H1 (cell line): ENCODE data around the gene PPP2R2C.

ENCODE experiments used
- CEBPB ChIP-seq: IDR thresholded peaks from 2 replicates; pipeline ENCODE4 v1.6.1; 2012; ENCODE audit warnings: low read depth, low read length
- EZH2 ChIP-seq: fragments of 200-600 bp; sonication (generic); IDR thresholded peaks from 2 replicates; pipeline ENCODE4 v1.7.1; 2012; ENCODE audit warnings: low read depth, mild to moderate bottlenecking, moderate library complexity, low read length, inconsistent platforms; ENCODE audit not compliant: severe bottlenecking
- KDM1A ChIP-seq: fragments of 200-600, 300-600 bp; sonication (generic); IDR thresholded peaks from 2 replicates; pipeline ENCODE4 v1.7.1; 2016; ENCODE audit warnings: mild to moderate bottlenecking, low read length, borderline replicate concordance
- POLR2AphosphoS5 ChIP-seq: IDR thresholded peaks from 2 replicates; pipeline ENCODE4 v1.6.1; 2011; ENCODE audit warnings: low read depth, low read length
- RAD21 ChIP-seq, 2 experiments: IDR thresholded peaks in 1 of 2; conservative IDR thresholded peaks in 1 of 2; 2 replicates each; pipeline ENCODE4 v1.6.1; 2011; ENCODE audit warnings: low read depth in 2 of 2, low read length in 2 of 2, improper control_type of control experiment in 1 of 2, inconsistent platforms in 1 of 2, mild to moderate bottlenecking in 1 of 2, moderate library complexity in 1 of 2
- RFX5 ChIP-seq: IDR thresholded peaks from 2 replicates; pipeline ENCODE4 v1.6.1; 2011; ENCODE audit warnings: low read depth, low read length, improper control_type of control experiment, borderline replicate concordance
- SIRT6 ChIP-seq: IDR thresholded peaks from one replicate; pipeline ENCODE4 v1.7.1; 2012; ENCODE audit warnings: low read length, inconsistent platforms
- TBP ChIP-seq: IDR thresholded peaks from 2 replicates; pipeline ENCODE4 v1.6.1; 2011; ENCODE audit warnings: low read depth, low read length, improper control_type of control experiment
- TCF12 ChIP-seq: IDR thresholded peaks from 2 replicates; pipeline ENCODE4 v1.6.1; 2011; ENCODE audit warnings: low read depth, mild to moderate bottlenecking, low read length
- YY1 ChIP-seq: IDR thresholded peaks from 2 replicates; pipeline ENCODE4 v1.6.1; 2011; ENCODE audit warnings: low read depth, mild to moderate bottlenecking, low read length
- TF ChIP-seq, protein P1 (sequence below), 3 experiments: IDR thresholded peaks; 1 replicate in 2 of 3; 2 replicates in 1 of 3; pipeline versions ENCODE4 v1.5.1 to v1.6.1; 2011; ENCODE audit warnings: low read length in 3 of 3, mild to moderate bottlenecking in 3 of 3, inconsistent platforms in 2 of 3, low read depth in 1 of 3, moderate library complexity in 1 of 3; ENCODE audit not compliant: insufficient read depth in 1 of 3; ENCODE audit errors: control extremely low read depth in 1 of 3
- TF ChIP-seq, protein P2 (sequence below): IDR thresholded peaks from 2 replicates; pipeline ENCODE4 v1.6.1; 2011; ENCODE audit warnings: low read depth, mild to moderate bottlenecking, low read length; ENCODE audit not compliant: insufficient read depth

DNA sequence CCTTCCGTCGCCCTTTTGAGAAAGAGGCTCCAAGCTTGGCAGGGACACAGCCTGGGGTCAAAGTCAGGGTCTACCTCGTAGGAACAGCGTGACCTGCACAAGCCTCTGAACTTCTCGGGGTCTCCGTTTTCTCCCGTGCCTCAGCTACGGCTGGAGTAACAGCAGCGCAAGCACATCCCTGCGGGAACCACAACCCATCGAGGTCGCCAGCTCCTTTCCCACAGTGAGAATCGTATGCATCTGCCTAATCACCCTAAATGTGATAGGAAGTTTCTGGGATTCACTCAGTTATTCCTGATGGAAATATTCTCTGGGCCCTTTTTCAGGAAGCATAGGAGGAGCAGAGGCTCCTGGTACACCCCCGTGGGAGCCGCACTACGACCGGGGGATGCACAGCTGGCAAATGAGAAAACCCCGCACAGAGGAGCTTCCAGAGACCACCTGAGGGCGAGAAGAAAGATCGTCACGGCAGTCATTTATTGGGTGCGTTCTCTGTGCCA lies 24.7 kb downstream of the PPP2R2C start:
- TF ChIP-seq, protein P1, sequence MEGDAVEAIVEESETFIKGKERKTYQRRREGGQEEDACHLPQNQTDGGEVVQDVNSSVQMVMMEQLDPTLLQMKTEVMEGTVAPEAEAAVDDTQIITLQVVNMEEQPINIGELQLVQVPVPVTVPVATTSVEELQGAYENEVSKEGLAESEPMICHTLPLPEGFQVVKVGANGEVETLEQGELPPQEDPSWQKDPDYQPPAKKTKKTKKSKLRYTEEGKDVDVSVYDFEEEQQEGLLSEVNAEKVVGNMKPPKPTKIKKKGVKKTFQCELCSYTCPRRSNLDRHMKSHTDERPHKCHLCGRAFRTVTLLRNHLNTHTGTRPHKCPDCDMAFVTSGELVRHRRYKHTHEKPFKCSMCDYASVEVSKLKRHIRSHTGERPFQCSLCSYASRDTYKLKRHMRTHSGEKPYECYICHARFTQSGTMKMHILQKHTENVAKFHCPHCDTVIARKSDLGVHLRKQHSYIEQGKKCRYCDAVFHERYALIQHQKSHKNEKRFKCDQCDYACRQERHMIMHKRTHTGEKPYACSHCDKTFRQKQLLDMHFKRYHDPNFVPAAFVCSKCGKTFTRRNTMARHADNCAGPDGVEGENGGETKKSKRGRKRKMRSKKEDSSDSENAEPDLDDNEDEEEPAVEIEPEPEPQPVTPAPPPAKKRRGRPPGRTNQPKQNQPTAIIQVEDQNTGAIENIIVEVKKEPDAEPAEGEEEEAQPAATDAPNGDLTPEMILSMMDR (IDR thresholded peaks at IDR 0.05; ENCODE audit: control extremely low read depth in 1 of 3, insufficient read depth in 1 of 3, low read depth in 1 of 3, low read length in 3 of 3): no peak
- TF ChIP-seq RAD21 (IDR thresholded peaks at IDR 0.05 in 1 of 2, conservative IDR thresholded peaks at IDR 0.05 in 1 of 2; ENCODE audit: low read depth in 2 of 2, low read length in 2 of 2) (no peak), EZH2 (no peak), CEBPB (no peak), TBP (no peak), KDM1A (no peak), RFX5 (no peak), SIRT6 (no peak), POLR2AphosphoS5 (no peak), YY1 (no peak), TCF12 (no peak)
- TF ChIP-seq, protein P2, sequence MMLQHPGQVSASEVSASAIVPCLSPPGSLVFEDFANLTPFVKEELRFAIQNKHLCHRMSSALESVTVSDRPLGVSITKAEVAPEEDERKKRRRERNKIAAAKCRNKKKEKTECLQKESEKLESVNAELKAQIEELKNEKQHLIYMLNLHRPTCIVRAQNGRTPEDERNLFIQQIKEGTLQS: no peak
